ENCODE measurements around the gene CCDC54.

GRCh38 chr3:107370907-107371306 lies 6.3 kb upstream of the CCDC54 start:
- TF ChIP-seq CTCF (conservative IDR thresholded peaks at IDR 0.05 in 1 of 2, IDR thresholded peaks at IDR 0.05 in 1 of 2; ENCODE audit: extremely low read depth in 1 of 2, insufficient read depth in 1 of 2, low read depth in 1 of 2, low read length in 2 of 2) = no peak
- TF ChIP-seq EZH2 (IDR thresholded peaks at IDR 0.05; ENCODE audit: borderline replicate concordance, low read length) = no peak
